Muscle layer of duodenum (tissue), 2 donors: ENCODE measurements around the gene PIEZO2.
"Not testable (repeated sequence)": the region's sequence is repeated elsewhere in the genome, so short reads cannot be mapped to it uniquely, and the experiment has no call there.

Source experiments
- H3K27ac ChIP-seq: one replicate; pipeline ENCODE4 v1.7.0; 2013; ENCODE audit warnings: mild to moderate bottlenecking, low read length
- H3K27me3 ChIP-seq: one replicate; pipeline ENCODE4 v1.7.0; 2013; ENCODE audit warnings: low read depth, mild to moderate bottlenecking, control low read depth, low read length
- H3K36me3 ChIP-seq, 2 donors: one replicate each; pipeline ENCODE4 v1.7.0; 2013; ENCODE audit warnings: low read length in 2 of 2, control low read depth in 1 of 2, mild to moderate bottlenecking in 1 of 2; ENCODE audit not compliant: insufficient read depth in 2 of 2, control insufficient read depth in 1 of 2
- H3K4me1 ChIP-seq, 2 donors: one replicate each; pipeline ENCODE4 v1.7.0; 2013; ENCODE audit warnings: low read length in 2 of 2, mild to moderate bottlenecking in 2 of 2, control low read depth in 1 of 2, moderate library complexity in 1 of 2; ENCODE audit not compliant: insufficient read depth in 2 of 2, control insufficient read depth in 1 of 2
- H3K4me3 ChIP-seq, 2 donors: one replicate each; pipeline ENCODE4 v1.7.0; 2013; ENCODE audit warnings: low read length in 2 of 2, low read depth in 1 of 2, mild to moderate bottlenecking in 1 of 2
- H3K9me3 ChIP-seq, 2 donors: one replicate each; pipeline ENCODE4 v1.7.0; 2013; ENCODE audit warnings: low read length in 2 of 2, control low read depth in 1 of 2, mild to moderate bottlenecking in 1 of 2; ENCODE audit not compliant: control insufficient read depth in 1 of 2
- donor health status: healthy.

Gene PIEZO2

GRCh38 chr18:11149441-11150270, at the start of gene PIEZO2:
TSS of gene PIEZO2 (minus strand) at chr18:11149569. CDS start at chr18:11148588, 981 bp downstream.
- H3K27me3 ChIP-seq = peaks cover 11% of the 10 kb centered on the region

GRCh38 chr18:11183637-11184036, 34.3 kb upstream of the PIEZO2 start:
- Histone ChIP-seq H3K36me3 (no peaks in the 10 kb centered on the region), H3K9me3 (no peaks in the 10 kb centered on the region), H3K27ac (no peak overlapping the region), H3K4me1 (no peaks in the 10 kb centered on the region), H3K27me3 (no peaks in the 10 kb centered on the region), H3K4me3 (no peak overlapping the region)

More at GRCh38 chr18:11149441-11150270, at the start of gene PIEZO2:
- Histone ChIP-seq H3K36me3 (no peaks in the 10 kb centered on the region), H3K9me3 (no peaks in the 10 kb centered on the region), H3K27ac (no peak within 1 kb of the TSS), H3K4me3 (peak within 1 kb of the TSS in 1 of 2 donors; percentile 71), H3K4me1 (peaks cover 0 to 15% of the 10 kb centered on the region in 2 donors)

DNA sequence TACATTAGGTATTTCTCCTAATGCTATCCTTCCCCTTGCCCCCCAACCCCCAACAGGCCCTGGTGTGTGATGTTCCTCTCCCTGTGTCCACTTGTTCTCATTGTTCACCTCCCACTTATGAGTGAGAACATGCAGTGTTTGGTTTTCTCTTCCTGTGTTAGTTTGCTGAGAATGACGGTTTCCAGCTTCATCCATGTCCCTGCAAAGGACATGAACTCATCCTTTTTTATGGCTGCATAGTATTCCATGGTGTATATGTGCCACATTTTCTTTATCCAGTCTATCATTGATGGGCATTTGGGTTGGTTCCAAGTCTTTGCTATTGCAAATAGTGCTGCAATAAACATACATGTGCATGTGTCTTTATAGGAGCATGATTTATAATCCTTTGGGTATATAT, 32.3 kb upstream of the PIEZO2 start:
- H3K27ac ChIP-seq, H3K4me1 ChIP-seq, H3K9me3 ChIP-seq, H3K4me3 ChIP-seq, H3K27me3 ChIP-seq, H3K36me3 ChIP-seq: not testable (repeated sequence)

- Histone ChIP-seq H3K27ac (no peak overlapping the region), H3K4me1 (peaks cover 0 to 14% of the 10 kb centered on the region in 2 donors), H3K9me3 (no peaks in the 10 kb centered on the region), H3K27me3 (no peaks in the 10 kb centered on the region), H3K4me3 (no peak overlapping the region), H3K36me3 (no peaks in the 10 kb centered on the region)
Observed at GRCh38 chr18:11179959-11180519, 30.7 kb upstream of the PIEZO2 start.

DNA sequence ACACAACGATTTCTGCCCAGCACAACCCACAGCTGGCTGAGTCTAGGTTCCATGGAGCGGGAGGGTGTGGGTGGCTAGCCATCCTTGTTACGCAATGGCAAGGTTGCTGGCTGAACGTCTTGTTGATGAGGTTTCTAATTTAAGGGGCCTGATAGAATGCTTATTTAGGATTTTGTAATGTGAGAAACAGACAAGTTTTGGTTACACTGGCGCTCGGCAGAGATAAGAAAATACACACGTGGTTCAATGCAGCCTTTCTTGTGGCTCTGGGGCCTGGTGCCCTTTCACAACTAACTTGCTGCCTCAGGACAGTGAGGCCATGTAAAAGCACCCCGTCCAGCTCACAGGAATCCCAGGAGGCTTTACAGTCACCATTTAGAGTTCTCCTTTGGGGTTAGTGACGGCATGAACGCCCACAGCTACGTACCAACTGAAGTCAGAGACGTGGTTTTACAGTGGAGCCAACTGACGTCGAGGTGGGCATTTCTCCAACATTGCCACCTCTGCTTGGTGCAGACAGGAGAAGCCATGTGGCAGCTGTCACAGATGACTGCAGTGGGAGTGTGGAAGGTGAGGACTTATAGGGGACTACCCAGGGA, 29.7 kb upstream of the PIEZO2 start:
- Histone ChIP-seq H3K9me3 (no peaks in the 10 kb centered on the region), H3K4me1 (peaks cover 0 to 14% of the 10 kb centered on the region in 2 donors), H3K27me3 (no peaks in the 10 kb centered on the region), H3K36me3 (no peaks in the 10 kb centered on the region), H3K27ac (no peak overlapping the region), H3K4me3 (no peak overlapping the region)

- H3K4me3 ChIP-seq = no peak overlapping the region
- peaks cover 0 to 14% of the 10 kb centered on the region in 2 donors for H3K4me1 ChIP-seq
- no peaks in the 10 kb centered on the region for H3K36me3 ChIP-seq
- H3K9me3 ChIP-seq = no peaks in the 10 kb centered on the region
- H3K27me3 ChIP-seq = no peaks in the 10 kb centered on the region
- no peak overlapping the region for H3K27ac ChIP-seq
Observed at GRCh38 chr18:11177382-11177781, 28.0 kb upstream of the PIEZO2 start.

- Histone ChIP-seq H3K9me3 (no peaks in the 10 kb centered on the region), H3K27me3 (no peaks in the 10 kb centered on the region), H3K4me1 (peaks cover 0 to 14% of the 10 kb centered on the region in 2 donors), H3K27ac (no peak overlapping the region), H3K36me3 (no peaks in the 10 kb centered on the region), H3K4me3 (no peak overlapping the region)
Observed at GRCh38 chr18:11176481-11176881, 27.1 kb upstream of the PIEZO2 start.

DNA sequence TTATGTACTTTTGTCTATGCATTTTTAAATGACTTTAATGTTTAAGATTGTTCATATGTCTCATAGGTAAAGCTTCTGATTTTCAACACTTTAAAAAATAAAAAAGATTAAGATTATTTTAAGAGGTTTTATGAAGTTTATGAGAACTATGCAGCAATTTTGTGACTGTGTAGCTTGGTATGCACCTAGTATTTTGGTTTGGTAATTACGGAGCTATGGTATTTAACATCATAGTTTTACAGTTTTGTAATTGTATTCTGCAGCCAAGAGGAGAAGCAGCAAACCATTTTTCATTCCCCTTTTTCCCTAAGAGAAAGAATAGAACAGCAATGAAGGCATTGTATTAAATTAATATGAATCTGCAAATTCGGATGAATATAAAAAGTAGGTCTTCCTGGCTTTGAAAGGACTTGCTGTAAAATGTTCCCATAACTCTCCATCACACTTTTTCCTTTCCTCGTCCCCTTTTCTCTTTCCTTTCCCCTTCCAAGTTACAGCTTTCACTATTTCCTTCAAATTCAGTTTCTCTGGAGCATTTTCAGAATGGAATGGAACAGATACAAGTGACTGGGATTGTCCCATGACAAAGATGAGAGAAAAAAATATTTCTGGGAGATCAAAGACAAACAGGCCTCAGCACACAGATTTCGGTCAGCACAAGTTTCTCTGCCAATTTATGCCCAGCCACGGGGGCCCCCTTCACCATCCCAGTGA, 26.1 kb upstream of the PIEZO2 start:
- Histone ChIP-seq H3K9me3 (no peaks in the 10 kb centered on the region), H3K27ac (no peak overlapping the region), H3K4me1 (peaks cover 0 to 14% of the 10 kb centered on the region in 2 donors), H3K36me3 (no peaks in the 10 kb centered on the region), H3K27me3 (no peaks in the 10 kb centered on the region), H3K4me3 (no peak overlapping the region)

- H3K27me3 ChIP-seq, H3K9me3 ChIP-seq, H3K27ac ChIP-seq, H3K4me3 ChIP-seq, H3K36me3 ChIP-seq: not testable (repeated sequence)
- peaks cover 0 to 14% of the 10 kb centered on the region in 2 donors for H3K4me1 ChIP-seq
Observed at GRCh38 chr18:11174179-11174578, 24.8 kb upstream of the PIEZO2 start.

- no peaks in the 10 kb centered on the region for H3K4me1 ChIP-seq
- peaks cover 3% of the 10 kb centered on the region for H3K27me3 ChIP-seq
- H3K27ac ChIP-seq = no peak overlapping the region
- no peak overlapping the region for H3K4me3 ChIP-seq
- no peaks in the 10 kb centered on the region for H3K9me3 ChIP-seq
- H3K36me3 ChIP-seq = no peaks in the 10 kb centered on the region
Observed at GRCh38 chr18:11167778-11168177, 18.4 kb upstream of the PIEZO2 start.

GRCh38 chr18:11165952-11166351, 16.6 kb upstream of the PIEZO2 start:
- H3K9me3 ChIP-seq = no peaks in the 10 kb centered on the region
- H3K27ac ChIP-seq = no peak overlapping the region
- no peaks in the 10 kb centered on the region for H3K36me3 ChIP-seq
- peaks cover 3% of the 10 kb centered on the region for H3K27me3 ChIP-seq
- no peaks in the 10 kb centered on the region for H3K4me1 ChIP-seq
- no peak overlapping the region for H3K4me3 ChIP-seq
